GM21447 (cell line): ENCODE measurements around the gene DCC.

ENCODE experiments used
- ATAC-seq: cut with Tn5 transposase; IDR thresholded peaks from one replicate; pipeline ENCODE4 v1.9.1; 2021; ENCODE audit not compliant: unreplicated experiment

The DCC gene

DNA sequence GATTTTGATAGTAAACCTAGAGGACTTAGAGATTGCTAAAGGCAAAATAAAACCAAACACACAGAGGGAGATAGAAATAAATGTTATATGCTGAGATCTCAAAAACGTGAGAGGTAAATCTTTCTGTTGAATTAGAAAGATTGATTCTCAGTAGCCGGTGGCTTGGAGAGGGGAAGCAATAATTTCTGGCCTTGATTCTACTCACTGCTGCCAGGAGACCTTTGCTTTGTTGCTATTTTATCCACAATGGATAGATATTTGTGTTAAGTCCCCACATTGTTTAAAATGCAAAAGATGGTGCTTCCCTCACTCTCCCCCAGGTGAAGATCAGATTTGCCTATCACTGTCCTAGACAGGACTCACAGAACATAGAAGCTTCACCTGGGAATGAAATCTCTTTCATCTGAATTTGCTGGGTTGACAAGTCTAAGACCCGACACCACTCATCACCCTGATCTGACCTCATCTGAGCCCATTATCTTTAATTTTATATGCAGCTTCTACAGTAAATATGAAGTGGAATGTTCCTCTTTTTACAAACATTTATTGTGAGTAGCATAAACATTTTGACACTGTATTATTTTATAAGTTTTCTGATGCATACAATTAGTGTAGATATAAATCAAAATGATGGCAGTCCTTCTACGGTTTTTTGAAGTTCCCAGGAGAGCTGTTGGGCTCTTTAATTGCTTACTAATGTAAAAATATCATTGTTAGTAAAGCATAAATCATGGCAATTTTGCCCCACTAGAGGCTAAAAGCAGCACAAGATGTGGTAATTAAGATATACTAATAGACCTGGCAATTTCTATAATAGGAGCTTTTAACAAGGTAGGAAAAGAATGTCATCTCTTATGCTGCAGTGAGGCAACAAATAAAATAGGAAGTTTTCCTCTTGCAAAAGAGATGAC lies 149.7 kb downstream of the DCC start:
- ATAC-seq, result no peak

DNA sequence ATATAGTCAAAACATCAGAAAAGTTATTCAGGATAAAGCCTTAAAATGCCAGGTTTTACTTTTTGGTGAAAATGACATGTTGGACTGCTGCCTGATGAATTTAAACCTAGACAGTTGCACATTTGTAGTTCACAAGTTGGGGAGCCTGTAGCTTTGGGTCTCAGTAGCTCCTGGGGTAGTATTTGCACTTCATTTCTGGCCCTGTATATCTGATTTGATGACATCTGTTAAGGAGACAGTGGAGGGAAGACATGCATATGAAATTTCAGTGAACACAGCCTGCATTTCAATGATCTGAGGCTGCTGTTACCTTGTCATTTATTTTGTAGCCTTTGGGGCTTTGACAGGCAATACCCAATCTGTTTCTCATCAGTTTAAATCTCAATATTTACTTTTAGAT lies 156.4 kb downstream of the DCC start:
- ATAC-seq, result no peak

DNA sequence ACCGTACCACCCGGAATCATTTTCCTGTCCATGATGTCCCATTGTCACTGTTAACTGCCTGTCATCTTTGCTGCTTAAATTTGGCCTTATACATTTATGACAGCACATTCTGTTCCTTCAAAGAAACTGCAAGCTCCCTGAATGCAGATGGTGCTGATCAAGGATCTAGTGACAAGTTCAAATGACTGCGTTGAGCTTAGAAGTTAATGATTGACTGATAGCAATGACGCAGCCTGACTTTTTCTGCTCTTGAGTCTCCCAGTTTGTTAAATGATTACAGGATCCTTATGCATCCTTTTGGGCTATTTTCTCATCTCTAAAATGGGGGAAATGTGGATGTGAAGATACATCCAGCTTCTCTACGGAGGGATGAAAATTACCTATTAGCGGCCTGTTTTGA lies 159.0 kb downstream of the DCC start:
- ATAC-seq, result no peak

DNA sequence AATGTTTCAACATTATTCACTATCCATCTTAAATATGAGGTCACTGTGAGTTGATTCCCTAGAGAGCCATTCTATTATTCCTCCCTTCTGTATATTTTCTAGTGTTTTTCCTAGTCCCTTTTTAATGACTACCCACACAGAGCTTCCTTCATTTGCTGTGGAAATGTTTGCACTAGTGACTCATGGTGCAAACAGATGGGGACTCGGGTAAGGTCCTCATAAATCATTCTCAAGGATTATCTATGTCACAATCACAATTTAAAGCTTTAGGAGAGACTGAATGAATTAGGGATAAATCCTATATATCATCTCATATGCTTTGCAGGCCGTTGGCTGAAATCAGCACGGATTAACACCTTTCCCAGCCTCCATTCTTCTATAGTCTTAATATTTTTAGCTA lies 159.6 kb downstream of the DCC start:
- ATAC-seq, result no peak

DNA sequence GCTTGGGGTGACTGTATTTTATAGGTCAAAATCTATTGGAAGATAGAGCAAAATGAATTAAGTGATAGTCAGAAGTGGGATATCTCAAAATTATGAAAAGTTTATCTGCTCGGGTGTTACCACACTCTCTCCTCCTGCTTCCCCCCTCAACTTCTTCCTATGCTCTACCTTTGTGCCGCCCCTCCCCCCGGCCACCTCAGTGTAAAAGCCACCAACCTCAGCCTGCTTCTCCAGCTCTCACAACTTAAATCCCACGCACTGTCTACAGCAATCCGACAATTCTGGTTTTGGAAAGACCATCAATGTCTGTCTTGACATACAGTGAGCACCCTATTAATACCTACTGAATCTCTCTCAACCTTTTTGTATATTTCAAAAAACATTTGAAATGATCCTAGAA lies 164.6 kb downstream of the DCC start:
- ATAC-seq, result no peak

DNA sequence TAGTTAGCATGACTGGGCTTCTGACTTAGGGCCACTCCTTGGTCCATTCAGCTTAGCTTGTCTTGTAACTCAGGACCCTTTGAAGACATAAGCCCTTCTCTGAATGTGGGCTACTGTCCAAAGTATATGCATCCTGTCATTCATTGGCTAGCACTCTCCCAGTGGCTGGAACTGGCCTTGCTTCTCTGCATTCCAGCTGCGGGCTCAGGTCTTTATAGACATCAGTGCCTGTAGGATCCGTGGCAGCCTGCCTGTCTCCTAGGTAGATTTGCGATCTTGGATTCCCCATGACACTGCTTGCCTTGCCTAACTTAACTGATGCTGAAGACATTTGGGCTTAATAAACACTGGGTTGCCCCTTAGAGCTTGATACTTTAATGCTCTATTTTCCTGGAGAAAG lies 170.1 kb downstream of the DCC start:
- ATAC-seq, result no peak

DNA sequence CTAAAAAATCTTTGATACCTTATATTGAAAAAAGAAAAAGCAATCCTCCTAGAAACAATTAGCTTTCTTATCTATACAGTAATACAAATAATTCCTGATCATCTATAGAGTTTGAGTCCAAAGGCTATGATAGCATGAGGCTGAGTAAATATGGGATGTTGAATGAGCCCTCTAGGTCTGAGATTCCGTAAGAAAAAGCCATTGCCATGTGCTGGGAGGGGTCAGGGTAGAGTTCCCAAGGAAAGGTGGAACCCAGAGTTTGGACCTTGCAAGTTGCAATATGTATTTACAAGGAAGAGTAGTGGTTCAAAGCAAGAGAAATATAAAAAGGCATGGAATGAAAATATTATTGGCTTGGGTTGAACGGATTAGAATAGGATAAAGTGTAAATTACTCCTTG lies 178.1 kb downstream of the DCC start:
- ATAC-seq, result no peak

DNA sequence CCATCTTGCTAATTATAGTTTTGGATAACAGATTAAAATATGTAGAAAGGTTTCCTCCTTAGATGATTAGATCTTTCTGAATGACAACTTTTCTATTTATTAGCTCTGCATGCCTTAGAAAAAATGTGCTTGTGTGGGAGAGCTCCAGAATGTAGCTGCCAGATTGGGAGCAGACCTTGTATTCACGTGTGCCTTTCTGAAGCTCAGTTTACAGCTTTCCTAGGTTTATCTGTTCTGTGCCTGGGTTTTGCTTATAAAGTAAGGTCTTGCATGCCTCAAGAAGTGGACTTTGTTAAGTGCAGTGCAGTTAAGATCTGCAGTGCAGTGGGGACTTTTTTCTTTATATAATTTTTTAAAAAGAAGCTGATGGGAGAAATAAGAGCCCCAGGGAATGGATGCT lies 179.0 kb downstream of the DCC start:
- ATAC-seq, result no peak

DNA sequence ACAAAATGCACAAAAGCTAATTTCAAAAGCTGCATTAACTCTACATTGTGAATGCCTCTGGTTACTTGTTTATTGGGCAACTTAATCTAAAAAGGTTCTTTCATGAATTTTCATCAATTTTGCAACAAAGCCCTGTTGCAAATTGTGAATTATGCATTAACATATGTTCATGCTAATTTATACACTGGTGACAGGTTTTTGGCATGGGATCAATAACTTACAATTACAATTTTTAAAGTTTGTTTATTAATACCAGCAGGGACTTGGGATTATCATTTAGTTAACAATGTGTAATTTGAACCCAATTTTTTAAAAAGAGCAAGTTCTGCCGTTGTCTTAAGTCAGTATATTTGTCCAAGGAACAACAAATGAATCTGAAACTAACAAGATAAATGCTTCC lies 183.6 kb downstream of the DCC start:
- no peak for ATAC-seq

DNA sequence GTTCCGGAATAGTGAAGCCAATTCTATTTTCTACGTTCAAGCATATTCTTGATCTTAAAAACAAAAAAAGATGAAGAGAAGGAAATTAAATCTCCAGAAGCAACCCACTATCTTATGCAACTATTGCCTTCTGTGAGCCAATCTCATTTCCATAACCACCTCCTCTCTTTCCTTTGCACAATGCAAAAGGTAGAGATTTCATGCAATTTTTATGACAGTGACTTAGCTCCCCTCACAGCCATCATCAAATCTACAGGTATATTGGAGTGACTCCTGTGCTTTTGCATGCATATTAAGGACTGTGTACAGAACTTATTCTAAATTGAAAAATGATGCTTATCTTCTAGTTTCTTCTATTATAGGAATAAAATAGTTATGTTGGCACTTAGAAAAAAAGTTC lies 191.8 kb downstream of the DCC start:
- ATAC-seq, result no peak

DNA sequence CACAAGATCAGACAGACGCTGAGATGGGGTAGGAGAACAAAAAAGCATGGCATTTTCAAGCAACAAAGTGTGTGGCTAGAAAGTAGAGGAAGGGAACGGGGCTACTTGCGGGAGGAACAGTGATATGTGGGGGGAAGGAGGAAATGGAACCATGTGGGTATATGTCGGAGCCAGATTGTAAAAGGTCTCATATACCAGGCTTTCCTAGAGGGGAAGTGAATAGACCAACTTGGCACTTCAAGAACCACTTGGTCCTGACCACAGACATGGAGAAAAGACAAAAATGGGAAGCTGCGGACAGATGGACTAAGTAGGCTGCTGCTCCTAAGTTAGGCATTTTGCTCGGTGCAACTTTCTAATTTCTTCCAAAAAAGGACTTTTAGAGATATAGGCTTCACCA lies 196.0 kb downstream of the DCC start:
- no peak for ATAC-seq

DNA sequence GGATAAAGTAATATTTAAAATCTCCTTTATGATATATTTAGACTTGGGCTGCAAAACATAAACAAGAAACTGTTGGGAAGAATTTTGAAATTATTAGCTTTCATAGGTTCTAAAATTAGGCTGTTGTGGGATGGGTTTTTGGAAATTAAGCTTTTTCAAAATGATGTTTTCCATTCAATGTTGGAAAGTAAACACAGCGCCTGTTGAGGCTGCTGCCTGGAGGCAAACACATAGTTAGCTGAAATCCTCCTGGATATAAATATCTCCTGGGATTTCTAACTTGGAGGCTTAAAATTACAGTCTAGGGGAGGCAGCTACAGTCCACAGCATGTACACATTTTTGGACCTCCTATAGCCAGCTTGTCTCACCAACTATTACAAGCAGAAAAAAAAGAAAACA lies 197.3 kb downstream of the DCC start:
- no peak for ATAC-seq

DNA sequence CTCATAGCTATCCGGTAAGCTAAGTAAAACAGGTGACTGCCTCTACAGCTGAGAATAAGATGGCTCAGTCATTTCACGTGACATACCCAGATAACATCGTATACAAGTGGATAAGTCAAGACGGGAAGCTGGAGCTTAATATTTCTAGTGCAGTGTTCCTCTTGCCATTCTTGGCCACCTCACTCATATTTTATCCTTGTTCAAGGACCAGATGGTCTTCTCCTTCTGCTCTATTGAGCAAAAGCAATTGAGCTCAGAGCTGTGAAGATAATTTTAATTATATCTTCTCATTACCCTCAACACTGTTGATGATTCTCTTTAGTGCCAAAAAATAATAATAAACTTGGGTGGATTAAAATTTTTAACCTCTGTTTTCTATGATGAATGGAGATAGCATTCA lies 201.1 kb downstream of the DCC start:
- ATAC-seq, result no peak

DNA sequence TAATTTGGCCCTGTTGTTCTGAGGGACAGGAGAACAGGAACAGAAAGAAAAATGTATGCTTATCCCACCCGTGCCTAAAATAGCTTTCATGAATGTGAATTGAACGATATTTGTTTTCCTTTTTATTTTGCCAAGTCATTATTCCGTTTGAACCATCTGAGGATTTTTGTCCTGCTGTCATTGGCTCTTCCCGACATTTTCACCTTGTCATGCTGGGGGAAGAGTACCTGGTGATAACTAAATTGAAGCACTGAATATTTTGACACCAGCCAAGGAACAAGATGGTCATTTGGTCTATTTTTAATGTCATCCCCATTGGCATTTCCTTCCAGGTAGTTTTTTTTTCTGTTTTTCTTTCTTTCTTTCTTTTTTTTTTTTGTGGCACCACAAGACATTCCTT lies 204.1 kb downstream of the DCC start:
- ATAC-seq, result no peak

DNA sequence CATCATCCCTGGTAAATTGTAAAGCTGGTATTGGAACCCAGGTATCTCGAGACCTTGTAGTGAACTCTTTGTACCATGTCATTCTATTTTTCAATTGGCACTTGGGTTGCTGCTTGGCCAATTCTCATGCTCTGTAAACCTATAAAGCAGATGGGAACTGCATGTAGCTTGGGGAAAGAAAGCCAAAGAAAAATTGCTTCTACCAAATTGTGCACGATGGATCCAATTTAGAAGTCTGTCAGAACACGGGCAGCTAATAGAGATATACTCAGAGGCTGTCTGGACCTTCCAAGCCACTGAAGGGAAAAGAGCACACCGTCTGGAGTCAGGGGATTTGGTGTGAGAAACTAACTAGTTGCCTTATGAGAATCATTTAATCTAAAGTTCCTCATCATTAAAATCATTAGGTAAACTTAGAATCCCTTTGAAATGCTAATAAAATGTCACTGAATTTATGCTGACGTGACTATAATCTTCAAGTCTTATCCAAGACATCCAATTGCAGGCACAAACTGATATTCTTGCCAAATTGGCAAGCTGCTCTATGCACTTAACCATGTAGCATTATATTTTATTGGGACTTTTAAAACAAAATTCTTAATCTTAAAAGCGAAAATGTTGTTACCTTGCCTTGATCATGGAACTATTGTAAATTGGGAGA lies 206.8 kb downstream of the DCC start:
- ATAC-seq, result no peak

DNA sequence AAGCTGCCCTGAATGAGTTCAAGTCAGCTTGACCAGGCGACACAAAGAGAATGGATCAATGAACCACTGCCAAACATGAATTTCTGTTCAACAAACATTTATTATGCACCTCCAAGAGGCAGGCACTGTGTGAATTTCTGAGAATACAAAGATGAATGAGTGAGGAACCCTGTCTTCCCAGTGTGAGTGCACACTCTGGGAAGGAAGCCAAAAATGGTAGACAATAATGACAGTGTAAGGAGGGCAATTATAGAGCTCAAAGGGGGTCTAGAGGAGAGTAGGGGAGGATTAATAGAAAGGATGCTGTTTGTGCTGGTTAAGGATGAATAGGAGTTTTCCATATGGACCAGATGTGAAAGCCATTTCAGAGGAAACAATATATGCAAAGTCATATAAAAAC lies 213.4 kb downstream of the DCC start:
- ATAC-seq, result no peak

DNA sequence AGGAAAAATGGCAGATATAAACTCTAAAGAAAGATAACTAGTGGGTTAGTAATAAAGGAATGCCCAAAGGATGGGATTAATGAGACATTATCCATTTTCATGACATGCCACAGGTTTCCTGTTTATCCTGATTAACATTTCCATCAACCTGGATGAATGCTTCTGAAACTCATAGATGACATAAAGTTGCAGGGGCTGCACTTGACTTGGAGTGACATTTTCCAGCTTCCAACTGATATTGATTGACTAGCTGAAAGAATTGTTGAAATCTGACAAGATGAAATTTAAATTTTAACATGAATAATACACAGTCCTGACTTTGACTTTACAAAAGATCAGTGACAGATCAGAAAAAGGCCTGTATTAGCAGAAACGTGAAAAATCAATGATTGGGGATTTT lies 214.2 kb downstream of the DCC start:
- ATAC-seq, result no peak

DNA sequence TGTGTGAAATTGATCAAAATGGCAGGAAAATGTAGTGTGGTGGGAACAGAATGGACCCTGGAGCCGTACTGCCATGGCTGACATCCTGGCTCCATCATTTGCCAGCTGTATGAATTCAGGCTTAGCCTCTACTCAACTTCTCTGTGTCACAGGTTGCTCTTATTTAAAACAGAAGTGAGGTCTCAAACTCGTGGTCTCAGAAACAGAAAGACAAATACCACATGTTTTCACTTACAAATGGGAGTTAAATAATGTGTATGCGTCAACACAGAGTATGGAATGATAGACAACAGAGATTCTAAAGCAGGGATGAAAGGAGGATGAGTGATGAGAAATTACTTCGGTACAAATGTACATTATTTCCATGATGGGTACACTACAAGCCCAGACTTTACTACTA lies 227.4 kb downstream of the DCC start:
- no peak for ATAC-seq

DNA sequence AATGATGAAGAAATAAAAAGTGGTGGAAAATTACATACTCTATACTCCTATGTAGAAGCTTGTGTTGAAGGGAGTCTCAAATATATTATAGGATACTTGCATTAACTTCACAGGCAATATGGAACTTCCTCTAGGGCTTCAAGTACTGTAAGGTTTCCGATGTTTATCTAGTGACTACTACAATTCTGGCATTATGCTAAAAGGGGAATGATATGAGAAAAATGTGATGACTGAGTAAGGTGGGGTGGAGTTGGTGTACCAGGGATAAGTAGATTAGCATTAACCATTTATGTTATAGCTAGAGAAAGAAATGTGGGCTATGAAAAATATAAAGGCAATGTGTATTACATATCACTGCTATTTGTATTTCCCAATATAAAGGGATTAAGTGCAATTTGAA lies 229.5 kb downstream of the DCC start:
- no peak for ATAC-seq

DNA sequence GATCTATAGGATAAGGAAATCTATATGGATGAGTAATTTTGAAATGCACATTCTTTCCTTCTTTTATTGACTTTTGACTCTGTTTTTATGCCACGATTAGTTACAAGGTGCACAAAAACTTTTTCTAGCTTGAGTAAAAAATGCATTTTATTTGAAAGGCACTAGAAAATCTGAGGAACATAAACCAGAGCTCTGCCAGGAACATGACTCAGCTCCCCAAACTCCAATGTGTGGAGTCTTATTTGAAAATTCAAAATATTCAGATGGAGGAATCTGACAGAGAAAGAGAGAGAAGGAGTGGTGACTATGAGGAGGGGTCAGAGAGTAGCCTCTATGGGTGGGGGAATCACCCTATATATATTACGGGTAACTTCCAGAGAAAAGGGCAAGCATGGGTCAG lies 231.0 kb downstream of the DCC start:
- ATAC-seq, result no peak

DNA sequence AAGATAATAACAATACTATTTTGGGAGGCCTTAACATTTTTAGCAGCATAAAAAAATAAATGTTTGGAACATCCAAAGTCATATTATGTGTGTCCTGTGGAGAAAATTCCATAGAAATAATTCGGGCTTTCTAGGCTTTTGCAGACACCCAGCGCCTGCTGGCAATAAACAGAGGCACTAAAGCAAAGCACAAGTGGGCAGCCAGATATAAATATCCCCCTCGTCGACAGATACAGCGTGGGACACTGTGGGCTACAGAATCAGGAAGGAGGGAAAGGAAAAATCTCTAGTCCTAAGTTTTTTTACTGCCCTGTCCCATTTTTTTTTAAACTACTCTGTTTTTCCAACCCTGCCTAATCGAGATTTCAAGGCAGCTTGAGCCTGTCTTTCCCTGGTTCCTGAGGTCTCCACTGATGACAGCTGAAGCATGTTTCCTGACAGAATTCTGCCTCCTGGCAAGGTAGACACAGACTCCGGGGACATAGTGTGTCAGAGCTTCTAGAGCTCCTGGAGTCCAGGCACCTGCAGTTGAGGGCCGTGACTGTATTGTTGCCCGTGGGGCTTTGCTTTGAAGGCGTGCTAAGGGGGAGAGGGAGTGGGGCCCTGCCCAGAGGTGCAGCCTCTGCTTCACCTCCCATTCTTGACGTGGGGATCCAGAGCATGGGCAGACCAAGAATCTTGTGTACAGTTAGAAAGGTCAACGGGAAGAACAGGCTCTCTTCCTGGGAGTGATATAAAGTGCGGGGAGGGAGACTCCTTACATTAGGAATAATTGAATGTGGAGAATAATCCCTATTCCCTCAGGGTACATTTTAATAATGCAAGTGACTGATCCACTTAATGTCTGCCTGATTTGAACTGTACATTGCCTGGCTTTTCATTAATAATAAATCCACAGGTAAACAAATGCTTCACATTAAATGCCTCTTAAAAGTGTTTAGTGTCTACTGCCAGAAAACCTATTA lies 232.3 kb downstream of the DCC start:
- no peak for ATAC-seq

DNA sequence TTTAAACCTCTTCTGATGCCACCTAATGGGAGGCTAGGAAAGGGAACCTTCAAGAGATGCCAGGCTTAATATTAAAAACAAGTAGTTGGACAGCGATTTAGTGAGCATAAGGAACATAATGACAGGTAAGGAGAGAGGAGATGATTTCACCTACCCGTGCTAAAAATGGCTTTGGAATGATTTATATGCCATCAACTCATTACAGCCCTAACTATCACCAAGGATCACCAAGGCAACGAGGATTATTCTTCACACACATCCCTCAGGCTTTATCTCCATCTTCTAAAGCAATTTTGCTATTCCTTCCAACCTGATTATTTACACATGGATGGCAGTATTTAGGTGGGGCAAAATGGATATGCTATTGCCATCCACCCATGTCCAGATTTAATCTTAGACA lies 237.8 kb downstream of the DCC start:
- ATAC-seq, result no peak
